ENCODE data around the gene RAB8A. TPM values are rescaled to one million over a fixed set of nuclear protein-coding genes. Genes with fewer than 3 reads are reported as not detected.
A peak's percentile ranks its signal among the peaks of the same experiment; 100 is the strongest.

RAB8A gene
- total and polyA plus RNA-seq, 2 of the 8 experiments (the other 6 are each of a cell fraction or from before 2014, with no cell fraction given): 65.8 to 97.0 TPM

DNA sequence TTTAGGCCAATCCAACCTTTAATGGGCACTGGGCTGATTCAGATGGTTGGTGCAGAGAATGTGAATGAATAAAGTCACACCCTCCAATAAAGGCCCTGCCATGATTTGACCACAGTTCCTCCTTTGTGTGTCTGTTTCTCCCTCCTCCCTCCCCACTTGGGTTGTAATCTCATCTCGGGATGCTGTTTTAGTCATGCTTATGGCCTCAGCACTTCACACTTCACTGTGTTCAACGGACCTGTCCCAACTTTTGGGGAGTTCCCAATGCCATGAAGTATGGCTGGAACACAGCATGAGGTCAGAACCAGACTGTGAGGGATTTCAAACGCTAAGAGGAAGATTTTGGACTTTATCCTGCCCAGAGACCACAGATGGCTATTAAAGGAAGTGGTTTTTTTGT is 5.6 kb upstream of the RAB8A start:
- Histone ChIP-seq H3K9ac (replicated peaks in 1 of 4; ENCODE audit: extremely low read depth in 1 of 4, low read depth in 3 of 4, low read length in 3 of 4) (peak overlapping the region in 1 of 4 experiments; percentile 40; a peak in 1 of 7 replicates), H3K23me2 (ENCODE audit: low read depth, low read length) (no peaks in the 10 kb centered on the region; the same call in 1 of the 2 replicates), H3K27ac (ENCODE audit: low read depth, low read length) (no peak overlapping the region), H3K79me2 (ENCODE audit: control insufficient read depth in 1 of 2, insufficient read depth in 2 of 2, low read length in 2 of 2) (no peaks in the 10 kb centered on the region), H3K9me3 (ENCODE audit: insufficient read depth in 2 of 2, low read depth in 1 of 2, low read length in 1 of 2) (no peaks in the 10 kb centered on the region), H2BK15ac (ENCODE audit: low read length) (no peak overlapping the region), H4K91ac (replicated peaks; ENCODE audit: insufficient read length, low read length) (no peak overlapping the region), H3K36me3 (ENCODE audit: control insufficient read depth in 2 of 4, insufficient read depth in 4 of 4, low read length in 3 of 4) (peaks cover 5 to 22% (median 13%) of the 10 kb centered on the region in 4 experiments; a peak in 7 of 8 replicates), H3K14ac (ENCODE audit: insufficient read length) (no peak overlapping the region), H2BK5ac (ENCODE audit: low read depth, low read length) (no peak overlapping the region), H4K8ac (ENCODE audit: extremely low read depth, insufficient read depth, low read length) (no peak overlapping the region), H3K4ac (replicated peaks; ENCODE audit: insufficient read length, low read depth, low read length) (no peak overlapping the region), H3K4me2 (ENCODE audit: insufficient read depth in 1 of 2, low read depth in 2 of 2, low read length in 2 of 2) (no peak overlapping the region), H3K79me1 (ENCODE audit: low read depth, low read length) (no peaks in the 10 kb centered on the region), H3K27me3 (replicated peaks in 1 of 4; ENCODE audit: control insufficient read depth in 3 of 4, extremely low read depth in 1 of 4, insufficient read depth in 3 of 4, low read length in 3 of 4) (no peaks in the 10 kb centered on the region), H3K23ac (ENCODE audit: insufficient read length) (no peak overlapping the region), H2BK20ac (ENCODE audit: low read length) (no peak overlapping the region), H3K4me3 (ENCODE audit: extremely low read depth in 1 of 4, insufficient read depth in 2 of 4, low read depth in 3 of 4, low read length in 4 of 4) (no peak overlapping the region), H3K4me1 (replicated peaks in 1 of 4; ENCODE audit: control insufficient read depth in 3 of 4, insufficient read depth in 4 of 4, low read length in 3 of 4) (peaks cover 0 to 7% (median 0%) of the 10 kb centered on the region in 4 experiments; a peak in 4 of 7 replicates), H2BK120ac (replicated peaks; ENCODE audit: low read depth, low read length) (no peak overlapping the region), H2AFZ (ENCODE audit: low read length) (no peak overlapping the region), H2AK5ac (ENCODE audit: low read depth, low read length) (no peak overlapping the region), H4K5ac (ENCODE audit: insufficient read length, low read depth, low read length) (no peak overlapping the region), H3K56ac (replicated peaks; ENCODE audit: insufficient read length, low read depth, low read length) (no peak overlapping the region), H2BK12ac (ENCODE audit: low read depth, low read length) (no peak overlapping the region), H4K20me1 (replicated peaks in 1 of 2; ENCODE audit: control insufficient read depth in 1 of 2, insufficient read depth in 2 of 2, low read length in 2 of 2) (no peaks in the 10 kb centered on the region), H3K18ac (ENCODE audit: extremely low read depth, low read length) (no peak overlapping the region)
- TF ChIP-seq TAF1 (IDR thresholded peaks at IDR 0.05; ENCODE audit: low read depth, low read length) (no peak), BCL11A (IDR thresholded peaks at IDR 0.05; ENCODE audit: low read depth in 2 of 2, low read length in 2 of 2) (no peak), EGR1 (IDR thresholded peaks at IDR 0.05; ENCODE audit: borderline replicate concordance, low read depth, low read length) (no peak), CEBPB (IDR thresholded peaks at IDR 0.05; ENCODE audit: low read depth, low read length) (no peak), CREB1 (IDR thresholded peaks at IDR 0.05) (no peak)
- POLR2A ChIA-PET (ENCODE audit: partially characterized antibody): interaction anchor here (4.1 to 37.0 kb wide), 2 partner anchors 9 to 25 kb away, joined by 20 to 582 read pairs; partner anchors contain the start of gene TPM4
- 67% methylated on average over 3 of the region's 3 CpGs; no CpG with 5 or more reads in 1 of the 2 experiments for WGBS, 2 experiments (ENCODE audit: extremely low coverage in 1 of 2, insufficient coverage in 1 of 2, insufficient read length in 1 of 2, insufficient replicate concordance in 2 of 2, low coverage in 1 of 2, low lambda C conversion rate in 2 of 2, missing lambda C conversion rate in 1 of 2)
- no peak for DNase-seq (ENCODE audit: low read depth in 1 of 2, low spot score in 2 of 2)
- FAIRE-seq: no peak
- CTCF ChIA-PET (ENCODE audit: partially characterized antibody): interaction anchor here (0.8 to 2.2 kb wide), 3 partner anchors 9 to 65 kb away, joined by 3 to 6 read pairs (median 3); no protein-coding TSS in a partner anchor

All from H1 (cell line).